Right lobe of liver (tissue), 6 donors: ENCODE measurements around the gene LRP5. TPM values are rescaled to one million over a fixed set of nuclear protein-coding genes. Genes with fewer than 3 reads are reported as not detected.

Experiments
- ATAC-seq, 4 donors: fragments of 200-7000 bp; cut with Tn5 transposase; one replicate each; pipeline ENCODE4 v1.9.1; 2020; ENCODE audit warnings: mild to moderate bottlenecking in 4 of 4, moderate library complexity in 4 of 4
- DNase-seq, 3 donors: peaks; one replicate each; pipeline ENCODE4 v3.0.0-alpha.2; 2020
- H3K27ac ChIP-seq, 3 donors: fragments of 200-600 bp; one replicate each; pipeline ENCODE4 v1.8.0; 2022
- H3K27me3 ChIP-seq, 2 donors: fragments of 200-600 bp; one replicate each; pipeline ENCODE4 v1.8.0; 2022
- H3K36me3 ChIP-seq, 4 donors: fragments of 200-600 bp; sonication (generic) in 1 of 4; one replicate each; pipeline versions ENCODE4 v1.5.1 to v1.8.0; 2017 to 2022; ENCODE audit warnings: control low read depth in 1 of 4
- H3K4me1 ChIP-seq, 4 donors: fragments of 200-600 bp; sonication (generic) in 1 of 4; one replicate each; pipeline versions ENCODE4 v1.5.1 to v1.8.0; 2017 to 2022; ENCODE audit warnings: control low read depth in 1 of 4
- H3K4me3 ChIP-seq, 3 donors: fragments of 200-600 bp; one replicate each; pipeline ENCODE4 v1.8.0; 2022
- H3K9me3 ChIP-seq, 4 donors: fragments of 200-600 bp; sonication (generic) in 1 of 4; one replicate each; pipeline versions ENCODE4 v1.5.1 to v1.8.0; 2017 to 2022; ENCODE audit warnings: control low read depth in 1 of 4
- CTCF ChIP-seq, 4 donors: fragments of 200-600 bp in 3 of 4; fragments of 450-650 bp in 1 of 4; IDR thresholded peaks; one replicate each; pipeline versions ENCODE4 v1.5.1 to v1.8.0; 2016 to 2022; ENCODE audit warnings: antibody characterized with exemption in 4 of 4, mild to moderate bottlenecking in 2 of 4
- POLR2A ChIP-seq: fragments of 450-650 bp; IDR thresholded peaks from one replicate; pipeline ENCODE4 v1.6.1; 2017; ENCODE audit warnings: antibody characterized with exemption, mild to moderate bottlenecking
- WGBS: methylation state at CpG from one replicate; pipeline ENCODE4 v1.1.6; 2018; ENCODE audit warnings: low coverage, low lambda C conversion rate; ENCODE audit not compliant: insufficient coverage; ENCODE audit errors: missing lambda C conversion rate; 5-methylcytosine and 5-hydroxymethylcytosine counted together
- intact Hi-C, 2 donors: fragments of 100-400 bp; cut with DNase I; formaldehyde crosslinking; loops; one replicate each; pipeline versions ENCODE4 v1.11.2 to v1.14.1; 2022
- total RNA-seq, 6 experiments: library from RNA; depleted of rRNA in 2 of 6; stranded (reverse); fragments of >200 nt in 2 of 6; fragmentation: NEBNext Ultra II Directional in 3 of 6; extraction: Animal tissue kit (Norgen Biotek cat#: 25700) in 3 of 6; gene quantifications; one replicate each; pipeline versions ENCODE4 v1.1.0 to v1.2.4, GENCODE V29; 2016 to 2023
- donor health status: DM: no; HTN: yes; CAD: no.
- donor health status: DM: no; HTN: no; CAD: no.
- donor health status: DM: no; HTN: no; CAD: no.
- donor health status: DM: no; HTN: yes; CAD: no.
- donor health status: DM: no; HTN: yes; CAD: no.

Gene LRP5
- total RNA-seq, 6 experiments from 2014 or later: 74.4 to 120 (median 88.2) TPM

GRCh38 chr11:68365943-68366435 is 53.6 kb downstream of the LRP5 start:
- intact Hi-C loops: no loop called here
- Histone ChIP-seq H3K4me1 (no peaks in the 10 kb centered on the region), H3K27me3 (no peaks in the 10 kb centered on the region), H3K27ac (no peak overlapping the region), H3K36me3 (peaks cover 0 to 15% (median 5%) of the 10 kb centered on the region in 4 donors), H3K9me3 (no peaks in the 10 kb centered on the region), H3K4me3 (no peak overlapping the region)
- 79% methylated on average over 7 of the region's 19 CpGs for WGBS
- TF ChIP-seq CTCF (IDR thresholded peaks at IDR 0.05) (no peak), POLR2A (no peak)
- no peak for ATAC-seq
- DNase-seq: peak in 1 of 3 donors; percentile 43

- intact Hi-C loops: no loop called here
- H3K4me3 ChIP-seq: no peak overlapping the region
- peaks cover 0 to 15% (median under 1%) of the 10 kb centered on the region in 4 donors for H3K36me3 ChIP-seq
- TF ChIP-seq CTCF (IDR thresholded peaks at IDR 0.05) (no peak), POLR2A (no peak)
- ATAC-seq (no peak), DNase-seq (no peak)
- no peaks in the 10 kb centered on the region for H3K9me3 ChIP-seq
- H3K27me3 ChIP-seq: no peaks in the 10 kb centered on the region
- H3K4me1 ChIP-seq: peaks cover 0 to 7% (median 0%) of the 10 kb centered on the region in 4 donors
- no peak overlapping the region for H3K27ac ChIP-seq
- 89% methylated on average over 3 of the region's 6 CpGs for WGBS
Observed at GRCh38 chr11:68367252-68367651, 54.9 kb downstream of the LRP5 start.

GRCh38 chr11:68369756-68370155 is 57.4 kb downstream of the LRP5 start:
- no peaks in the 10 kb centered on the region for H3K27me3 ChIP-seq
- no peak for ATAC-seq
- H3K36me3 ChIP-seq: peaks cover 0 to 15% (median 0%) of the 10 kb centered on the region in 4 donors
- no peaks in the 10 kb centered on the region for H3K9me3 ChIP-seq
- intact Hi-C loops: loop anchor here in 1 of 2 donors (10.0 kb wide), 1 partner anchor 45 kb away; no protein-coding TSS in a partner anchor
- H3K27ac ChIP-seq: no peak overlapping the region
- TF ChIP-seq CTCF (IDR thresholded peaks at IDR 0.05) (no peak), POLR2A (no peak)
- WGBS: no CpG with 5 or more reads among the region's 8 CpGs
- H3K4me1 ChIP-seq: peaks cover 0 to 32% (median 15%) of the 10 kb centered on the region in 4 donors
- no peak overlapping the region for H3K4me3 ChIP-seq
- no peak for DNase-seq

- DNase-seq: no peak
- intact Hi-C loops: loop anchor here in 1 of 2 donors (10.0 kb wide), 1 partner anchor 46 kb away; no protein-coding TSS in a partner anchor
Observed at GRCh38 chr11:68370211-68371111, 58.1 kb downstream of the LRP5 start.

More at GRCh38 chr11:68370211-68371111, 58.1 kb downstream of the LRP5 start:
- H3K27ac ChIP-seq: no peak overlapping the region
- H3K4me1 ChIP-seq: peaks cover 0 to 34% (median 17%) of the 10 kb centered on the region in 4 donors
- no peak overlapping the region for H3K4me3 ChIP-seq
- H3K9me3 ChIP-seq: no peaks in the 10 kb centered on the region
- ATAC-seq: peak in 2 of 4 donors; percentile 6 to 7
- peaks cover 0 to 15% (median 0%) of the 10 kb centered on the region in 4 donors for H3K36me3 ChIP-seq
- TF ChIP-seq POLR2A (no peak), CTCF (IDR thresholded peaks at IDR 0.05) (no peak)
- WGBS: 52% methylated on average over 12 of the region's 23 CpGs
- H3K27me3 ChIP-seq: no peaks in the 10 kb centered on the region
